H9 (cell line): ENCODE measurements around the gene HSP90B1. TPM values are rescaled to one million over a fixed set of nuclear protein-coding genes. Genes with fewer than 3 reads are reported as not detected.

Experiments used
- DNase-seq: peaks from one replicate; pipeline ENCODE4 v3.0.0-alpha.2; 2017
- H2AFZ ChIP-seq: one replicate; pipeline ENCODE4 v1.6.1; 2013; ENCODE audit warnings: mild to moderate bottlenecking, low read length, control low read depth, moderate library complexity
- H2AK5ac ChIP-seq: 2 replicates; pipeline ENCODE4 v1.6.1; 2013; ENCODE audit warnings: low read length, control low read depth, mixed read lengths; ENCODE audit not compliant: insufficient read length
- H2BK120ac ChIP-seq: one replicate; pipeline ENCODE4 v1.6.1; 2013; ENCODE audit warnings: low read depth, mild to moderate bottlenecking, low read length, control low read depth, inconsistent platforms; ENCODE audit not compliant: poor library complexity, severe bottlenecking
- H2BK12ac ChIP-seq: 2 replicates; pipeline ENCODE4 v1.6.1; 2013; ENCODE audit warnings: low read length, control low read depth, mixed read lengths, low read depth; ENCODE audit not compliant: insufficient read length
- H2BK15ac ChIP-seq: 2 replicates; pipeline ENCODE4 v1.6.1; 2013; ENCODE audit warnings: low read depth, low read length, control low read depth
- H2BK20ac ChIP-seq: one replicate; pipeline ENCODE4 v1.6.1; 2013; ENCODE audit warnings: low read depth, mild to moderate bottlenecking, low read length, control low read depth, inconsistent platforms; ENCODE audit not compliant: poor library complexity, severe bottlenecking
- H2BK5ac ChIP-seq: 2 replicates; pipeline ENCODE4 v1.6.1; 2013; ENCODE audit warnings: low read length, control low read depth, mixed read lengths; ENCODE audit not compliant: insufficient read length
- H3K14ac ChIP-seq: 2 replicates; pipeline ENCODE4 v1.6.1; 2013; ENCODE audit warnings: low read length, control low read depth; ENCODE audit not compliant: insufficient read depth
- H3K18ac ChIP-seq: 2 replicates; pipeline ENCODE4 v1.6.1; 2013; ENCODE audit warnings: low read depth, mild to moderate bottlenecking, mixed read lengths, low read length, control low read depth; ENCODE audit not compliant: insufficient read length
- H3K23ac ChIP-seq: 2 replicates; pipeline ENCODE4 v1.6.1; 2013; ENCODE audit warnings: low read length, control low read depth, mixed read lengths, low read depth; ENCODE audit not compliant: insufficient read length
- H3K23me2 ChIP-seq: 2 replicates; pipeline ENCODE4 v1.6.1; 2013; ENCODE audit warnings: low read depth, mild to moderate bottlenecking, mixed read lengths, low read length, control low read depth; ENCODE audit not compliant: insufficient read length, poor library complexity, severe bottlenecking
- H3K27ac ChIP-seq: 2 replicates; pipeline ENCODE4 v1.5.1; 2013; ENCODE audit warnings: low read length, control low read depth, mixed read lengths, low read depth; ENCODE audit not compliant: insufficient read length
- H3K27me3 ChIP-seq: 2 replicates; pipeline ENCODE4 v1.6.1; 2013; ENCODE audit warnings: low read length, control low read depth, inconsistent platforms; ENCODE audit not compliant: insufficient read depth
- H3K4ac ChIP-seq: 2 replicates; pipeline ENCODE4 v1.6.1; 2013; ENCODE audit warnings: low read depth, mild to moderate bottlenecking, control low read depth, inconsistent platforms, low read length, moderate library complexity
- H3K4me1 ChIP-seq: 2 replicates; pipeline ENCODE4 v1.6.1; 2013; ENCODE audit warnings: low read length, control low read depth, inconsistent platforms; ENCODE audit not compliant: insufficient read depth
- H3K4me2 ChIP-seq: 2 replicates; pipeline ENCODE4 v1.6.1; 2013; ENCODE audit warnings: low read length, control low read depth, mixed read lengths; ENCODE audit not compliant: insufficient read length, insufficient read depth
- H3K56ac ChIP-seq: 2 replicates; pipeline ENCODE4 v1.6.1; 2013; ENCODE audit warnings: low read depth, mild to moderate bottlenecking, mixed read lengths, low read length, control low read depth; ENCODE audit not compliant: insufficient read length
- H3K79me1 ChIP-seq: 2 replicates; pipeline ENCODE4 v1.6.1; 2013; ENCODE audit warnings: low read depth, mild to moderate bottlenecking, moderate library complexity, low read length, control low read depth, inconsistent platforms; ENCODE audit not compliant: insufficient read depth, poor library complexity, severe bottlenecking
- H3K79me2 ChIP-seq: 2 replicates; pipeline ENCODE4 v1.6.1; 2013; ENCODE audit warnings: low read length, control low read depth, inconsistent platforms; ENCODE audit not compliant: insufficient read depth
- H3K9ac ChIP-seq: 2 replicates; pipeline ENCODE4 v1.6.1; 2013; ENCODE audit warnings: low read length, control low read depth, mixed read lengths; ENCODE audit not compliant: insufficient read length; ENCODE audit errors: extremely low read depth
- H3K9me3 ChIP-seq: one replicate; pipeline ENCODE4 v1.6.1; 2013; ENCODE audit warnings: low read depth, low read length, inconsistent platforms; ENCODE audit not compliant: control insufficient read depth
- H3T11ph ChIP-seq: one replicate; pipeline ENCODE4 v1.6.1; 2013; ENCODE audit warnings: mild to moderate bottlenecking, low read length, control low read depth, inconsistent platforms
- H4K20me1 ChIP-seq: one replicate; pipeline ENCODE4 v1.6.1; 2013; ENCODE audit not compliant: control insufficient read depth, insufficient read length, insufficient read depth
- H4K5ac ChIP-seq: 2 replicates; pipeline ENCODE4 v1.6.1; 2013; ENCODE audit warnings: low read depth, mild to moderate bottlenecking, mixed read lengths, low read length, control low read depth; ENCODE audit not compliant: insufficient read length
- H4K8ac ChIP-seq: replicated peaks from 2 replicates; pipeline ENCODE4 v1.6.1; 2013; ENCODE audit warnings: low read length, control low read depth, mixed read lengths, low read depth; ENCODE audit not compliant: insufficient read length
- H4K91ac ChIP-seq: 2 replicates; pipeline ENCODE4 v1.6.1; 2013; ENCODE audit warnings: low read depth, mild to moderate bottlenecking, moderate library complexity, mixed read lengths, low read length, control low read depth; ENCODE audit not compliant: insufficient read length
- H3K27ac Mint-ChIP-seq, 3 experiments: 2 replicates in 2 of 3; 3 replicates in 1 of 3; pipeline ENCODE4 v1.8.0; 2020 to 2021; ENCODE audit warnings: mixed read lengths in 3 of 3, mild to moderate bottlenecking in 1 of 3, moderate library complexity in 1 of 3
- H3K27me3 Mint-ChIP-seq: 2 replicates; pipeline ENCODE4 v1.8.0; 2021; ENCODE audit warnings: low read depth, mild to moderate bottlenecking, moderate library complexity, mixed read lengths
- H3K36me3 Mint-ChIP-seq, 3 experiments: 2 replicates in 2 of 3; 3 replicates in 1 of 3; pipeline ENCODE4 v1.8.0; 2020 to 2021; ENCODE audit warnings: low read depth in 3 of 3, mixed read lengths in 3 of 3; ENCODE audit not compliant: insufficient read depth in 1 of 3
- H3K4me1 Mint-ChIP-seq, 2 experiments: 2 replicates each; pipeline ENCODE4 v1.8.0; 2020; ENCODE audit warnings: mixed read lengths in 2 of 2
- H3K4me3 Mint-ChIP-seq, 2 experiments: 2 replicates in 1 of 2; 3 replicates in 1 of 2; pipeline ENCODE4 v1.8.0; 2020 to 2021; ENCODE audit warnings: mild to moderate bottlenecking in 2 of 2, mixed read lengths in 2 of 2, moderate library complexity in 1 of 2
- H3K9me3 Mint-ChIP-seq, 2 experiments: 2 replicates in 1 of 2; 3 replicates in 1 of 2; pipeline ENCODE4 v1.8.0; 2020; ENCODE audit warnings: mild to moderate bottlenecking in 2 of 2, mixed read lengths in 2 of 2, moderate library complexity in 1 of 2
- WGBS: extraction: QIAGEN DNeasy Blood & Tissue Kit; methylation state at CpG from one replicate; pipeline ENCODE4 v1.1.7; 2013; ENCODE audit warnings: missing lambda C conversion rate, low lambda C conversion rate, mixed read lengths; ENCODE audit not compliant: insufficient read length; ENCODE audit errors: extremely low coverage; 5-methylcytosine and 5-hydroxymethylcytosine counted together
- total RNA-seq: library from RNA; stranded (reverse); gene quantifications from 2 replicates; pipeline ENCODE4 v1.2.1, GENCODE V29; 2021
- TF ChIP-seq, protein P1 (sequence below): fragments of 200-600 bp; sonication (generic); conservative IDR thresholded peaks from 3 replicates; pipeline ENCODE4 v1.8.0; 2021; ENCODE audit warnings: antibody characterized with exemption, mild to moderate bottlenecking

HSP90B1 gene
- total RNA-seq, 1 experiment from 2014 or later: 737 TPM

DNA sequence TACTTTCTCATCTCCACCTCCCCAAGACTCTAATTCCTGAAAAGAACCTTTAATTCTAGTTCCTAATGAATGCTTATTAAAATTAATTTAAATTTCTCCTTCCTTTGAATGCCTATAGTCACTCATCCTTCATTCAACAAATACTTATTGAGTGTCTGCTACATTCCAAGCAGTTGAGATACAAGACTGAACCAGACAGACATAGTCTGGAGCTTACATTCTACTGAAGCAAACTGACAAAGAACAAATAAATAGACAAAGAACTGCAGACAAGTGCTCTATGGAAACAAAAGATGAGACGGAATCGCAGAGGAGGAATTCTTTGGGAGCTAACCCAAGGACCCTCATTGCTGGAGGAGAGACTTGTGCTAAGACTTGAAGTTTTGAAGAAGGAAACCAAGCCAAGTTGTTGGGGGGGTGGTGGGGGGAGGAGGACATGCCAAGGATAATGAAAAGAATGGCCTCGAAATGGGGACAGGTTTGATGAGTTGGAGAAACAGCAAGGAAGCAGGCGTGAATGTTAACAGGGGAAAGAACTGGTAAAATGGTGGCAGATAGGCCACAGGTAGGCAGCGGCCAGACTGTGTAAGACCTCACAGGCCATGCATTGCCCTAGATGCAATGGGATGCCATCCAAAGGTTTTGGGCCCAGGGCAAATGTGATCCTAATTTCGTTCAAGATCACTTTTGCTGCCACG lies 25.8 kb downstream of the HSP90B1 start:
- Histone ChIP-seq H3T11ph (no peak overlapping the region), H3K4me2 (peak overlapping the region; percentile 99), H4K20me1 (no peaks in the 10 kb centered on the region), H4K8ac (peak overlapping the region; percentile 53), H3K56ac (no peak overlapping the region), H2BK12ac (no peak overlapping the region), H3K23me2 (peaks cover 13% of the 10 kb centered on the region), H4K5ac (peak overlapping the region; percentile 33), H3K79me1 (no peaks in the 10 kb centered on the region), H3K4me1 (no peaks in the 10 kb centered on the region), H3K18ac (no peak overlapping the region), H3K27me3 (no peaks in the 10 kb centered on the region), H2BK20ac (no peak overlapping the region), H4K91ac (no peak overlapping the region), H3K9ac (peak overlapping the region; percentile 97), H3K79me2 (peaks cover 8% of the 10 kb centered on the region; the same call in 1 of the 2 replicates), H2AFZ (no peak overlapping the region), H2BK5ac (no peak overlapping the region), H3K9me3 (no peaks in the 10 kb centered on the region), H2BK120ac (no peak overlapping the region), H3K27ac (peak overlapping the region; percentile 96), H2BK15ac (no peak overlapping the region), H3K23ac (no peak overlapping the region), H3K14ac (peak overlapping the region; percentile 82), H2AK5ac (no peak overlapping the region), H3K4ac (no peak overlapping the region)
- WGBS: no CpG with 5 or more reads among the region's 7 CpGs
- Mint-ChIP-seq H3K27me3 (no peaks in the 10 kb centered on the region; the same call in 1 of the 2 replicates), H3K27ac (peak overlapping the region; percentile 98 to 100 (median 99)), H3K9me3 (no peaks in the 10 kb centered on the region; a peak in 1 of 5 replicates), H3K4me1 (peaks cover 10 to 20% of the 10 kb centered on the region in 2 experiments), H3K4me3 (peak overlapping the region; percentile 90 to 93), H3K36me3 (peaks cover 9 to 36% (median 30%) of the 10 kb centered on the region in 3 experiments; a peak in 6 of 7 replicates)
- TF ChIP-seq, protein P1, sequence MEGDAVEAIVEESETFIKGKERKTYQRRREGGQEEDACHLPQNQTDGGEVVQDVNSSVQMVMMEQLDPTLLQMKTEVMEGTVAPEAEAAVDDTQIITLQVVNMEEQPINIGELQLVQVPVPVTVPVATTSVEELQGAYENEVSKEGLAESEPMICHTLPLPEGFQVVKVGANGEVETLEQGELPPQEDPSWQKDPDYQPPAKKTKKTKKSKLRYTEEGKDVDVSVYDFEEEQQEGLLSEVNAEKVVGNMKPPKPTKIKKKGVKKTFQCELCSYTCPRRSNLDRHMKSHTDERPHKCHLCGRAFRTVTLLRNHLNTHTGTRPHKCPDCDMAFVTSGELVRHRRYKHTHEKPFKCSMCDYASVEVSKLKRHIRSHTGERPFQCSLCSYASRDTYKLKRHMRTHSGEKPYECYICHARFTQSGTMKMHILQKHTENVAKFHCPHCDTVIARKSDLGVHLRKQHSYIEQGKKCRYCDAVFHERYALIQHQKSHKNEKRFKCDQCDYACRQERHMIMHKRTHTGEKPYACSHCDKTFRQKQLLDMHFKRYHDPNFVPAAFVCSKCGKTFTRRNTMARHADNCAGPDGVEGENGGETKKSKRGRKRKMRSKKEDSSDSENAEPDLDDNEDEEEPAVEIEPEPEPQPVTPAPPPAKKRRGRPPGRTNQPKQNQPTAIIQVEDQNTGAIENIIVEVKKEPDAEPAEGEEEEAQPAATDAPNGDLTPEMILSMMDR: no peak
- DNase-seq: peak; percentile 33
